ENCODE data around the gene MACO1. TPM values are rescaled to one million over a fixed set of nuclear protein-coding genes. Genes with fewer than 3 reads are reported as not detected.
"Not testable (repeated sequence)": the region's sequence is repeated elsewhere in the genome, so short reads cannot be mapped to it uniquely, and the experiment has no call there.

MACO1 gene
- total and polyA plus RNA-seq, 2 of the 13 experiments (the other 11 are each of a cell fraction or from before 2014, with no cell fraction given) = 9.7 to 17.0 TPM

GRCh38 chr1:25387096-25387495, 43.6 kb upstream of the MACO1 start:
- not testable (repeated sequence) for H3K9me3 ChIP-seq (ENCODE audit: low read length)

GRCh38 chr1:25388691-25389090, 42.0 kb upstream of the MACO1 start:
- H3K9ac ChIP-seq (ENCODE audit: insufficient read depth, low read depth, low read length); H3K9me3 ChIP-seq (ENCODE audit: low read length); H3K4me1 ChIP-seq (ENCODE audit: insufficient read depth, low read length); in situ Hi-C loops (cut with HindIII; ENCODE audit: extremely low pct_ligation_motif_present, low pct_unique_long_range_greater_than_20kb); ATAC-seq; H4K20me1 ChIP-seq (ENCODE audit: insufficient read depth, low read length); H3K27ac ChIP-seq (ENCODE audit: extremely low read length, insufficient read depth, low read length); POLR2A ChIA-PET; H3K79me2 ChIP-seq (ENCODE audit: insufficient read depth, low read length); H2AFZ ChIP-seq (ENCODE audit: low read length); CTCF ChIA-PET (ENCODE audit: low intra/inter-chr PET ratio, low total read pairs); intact Hi-C loops (cut with micrococcal nuclease; ENCODE audit: unreplicated experiment); H3K4me3 ChIP-seq (replicated peaks in 1 of 3; ENCODE audit: insufficient read depth in 1 of 3, low read depth in 2 of 3, low read length in 3 of 3); H3K27me3 ChIP-seq (ENCODE audit: control insufficient read depth in 1 of 2, insufficient read depth in 2 of 2, low read length in 2 of 2); BruUV-seq (replicated peaks); DNase-seq (ENCODE audit: low spot score); H3K4me2 ChIP-seq (ENCODE audit: low read depth, low read length); FAIRE-seq; H3K36me3 ChIP-seq (replicated peaks in 1 of 2; ENCODE audit: control insufficient read depth in 1 of 2, insufficient read depth in 2 of 2, low read length in 2 of 2): not testable (repeated sequence)
- WGBS (ENCODE audit: low lambda C conversion rate) = 0% methylated on average over 3 of the region's 9 CpGs

More at GRCh38 chr1:25387096-25387495, 43.6 kb upstream of the MACO1 start:
- H3K4me3 ChIP-seq (replicated peaks in 1 of 3; ENCODE audit: insufficient read depth in 1 of 3, low read depth in 2 of 3, low read length in 3 of 3); BruUV-seq (replicated peaks); H4K20me1 ChIP-seq (ENCODE audit: insufficient read depth, low read length); H3K27me3 ChIP-seq (ENCODE audit: control insufficient read depth in 1 of 2, insufficient read depth in 2 of 2, low read length in 2 of 2); H3K4me1 ChIP-seq (ENCODE audit: insufficient read depth, low read length); ATAC-seq; H3K9ac ChIP-seq (ENCODE audit: insufficient read depth, low read depth, low read length); H3K36me3 ChIP-seq (replicated peaks in 1 of 2; ENCODE audit: control insufficient read depth in 1 of 2, insufficient read depth in 2 of 2, low read length in 2 of 2); DNase-seq (ENCODE audit: low spot score); intact Hi-C loops (cut with micrococcal nuclease; ENCODE audit: unreplicated experiment); CTCF ChIA-PET (ENCODE audit: low intra/inter-chr PET ratio, low total read pairs); H3K27ac ChIP-seq (ENCODE audit: extremely low read length, insufficient read depth, low read length); FAIRE-seq; H3K4me2 ChIP-seq (ENCODE audit: low read depth, low read length); POLR2A ChIA-PET; in situ Hi-C loops (cut with HindIII; ENCODE audit: extremely low pct_ligation_motif_present, low pct_unique_long_range_greater_than_20kb); H3K79me2 ChIP-seq (ENCODE audit: insufficient read depth, low read length); H2AFZ ChIP-seq (ENCODE audit: low read length): not testable (repeated sequence)
- WGBS (ENCODE audit: low lambda C conversion rate) = 34% methylated on average over 4 of the region's 4 CpGs

GRCh38 chr1:25389721-25390120, 41.0 kb upstream of the MACO1 start:
- H3K27me3 ChIP-seq (ENCODE audit: control insufficient read depth in 1 of 2, insufficient read depth in 2 of 2, low read length in 2 of 2); BruUV-seq (replicated peaks); H3K9me3 ChIP-seq (ENCODE audit: low read length); FAIRE-seq; H3K4me1 ChIP-seq (ENCODE audit: insufficient read depth, low read length); CTCF ChIA-PET (ENCODE audit: low intra/inter-chr PET ratio, low total read pairs); ATAC-seq; H3K9ac ChIP-seq (ENCODE audit: insufficient read depth, low read depth, low read length); DNase-seq (ENCODE audit: low spot score); H3K36me3 ChIP-seq (replicated peaks in 1 of 2; ENCODE audit: control insufficient read depth in 1 of 2, insufficient read depth in 2 of 2, low read length in 2 of 2); H3K4me2 ChIP-seq (ENCODE audit: low read depth, low read length); H3K4me3 ChIP-seq (replicated peaks in 1 of 3; ENCODE audit: insufficient read depth in 1 of 3, low read depth in 2 of 3, low read length in 3 of 3); H4K20me1 ChIP-seq (ENCODE audit: insufficient read depth, low read length); H3K27ac ChIP-seq (ENCODE audit: extremely low read length, insufficient read depth, low read length); POLR2A ChIA-PET; intact Hi-C loops (cut with micrococcal nuclease; ENCODE audit: unreplicated experiment); in situ Hi-C loops (cut with HindIII; ENCODE audit: extremely low pct_ligation_motif_present, low pct_unique_long_range_greater_than_20kb); H2AFZ ChIP-seq (ENCODE audit: low read length); H3K79me2 ChIP-seq (ENCODE audit: insufficient read depth, low read length): not testable (repeated sequence)
- 31% methylated on average over 3 of the region's 3 CpGs for WGBS (ENCODE audit: low lambda C conversion rate)

Data from HepG2 (cell line).